GM12892 (cell line): ENCODE measurements around the gene RNASEH1.

ENCODE experiments used
- POLR2A ChIP-seq: IDR thresholded peaks from 2 replicates; pipeline ENCODE4 v1.6.1; 2011; ENCODE audit warnings: low read depth, low read length, control low read depth
- POLR2AphosphoS5 ChIP-seq: IDR thresholded peaks from 2 replicates; pipeline ENCODE4 v1.6.1; 2011; ENCODE audit warnings: low read depth, low read length, control low read depth
- TAF1 ChIP-seq: IDR thresholded peaks from 2 replicates; pipeline ENCODE4 v1.6.1; 2011; ENCODE audit warnings: low read depth, mild to moderate bottlenecking, control low read depth, low read length, borderline replicate concordance

DNA sequence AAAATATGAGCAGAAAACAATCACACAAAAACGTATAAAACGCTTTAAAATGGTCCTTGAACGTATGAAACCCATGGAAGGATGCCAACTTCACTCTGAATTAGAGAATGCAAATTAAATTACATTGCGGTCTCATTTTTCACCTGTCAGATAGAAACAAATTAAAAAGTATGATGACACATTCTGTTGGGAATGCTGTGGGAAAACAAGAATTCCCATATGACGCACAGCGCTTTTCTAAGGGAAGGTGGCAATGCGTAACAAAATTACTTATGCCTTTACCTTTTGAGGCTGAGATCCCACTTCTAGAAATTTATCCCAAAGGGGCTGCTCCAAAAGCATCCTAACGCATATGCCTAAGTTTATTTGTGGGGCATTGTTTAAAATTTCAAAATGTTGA lies 13.2 kb upstream of the RNASEH1 start:
- TF ChIP-seq POLR2A: no peak
- no peak for TF ChIP-seq POLR2AphosphoS5
- no peak for TF ChIP-seq TAF1
